PC-9 (cell line): ENCODE measurements around the gene AGMO. TPM values are rescaled to one million over a fixed set of nuclear protein-coding genes. Genes with fewer than 3 reads are reported as not detected.

Experiments used
- BruUV-seq: library from RNA; stranded (reverse); fragments of 400-500 nt; replicated peaks from 2 replicates; lab custom pipeline; 2021; lab: Mats Ljungman, UMichigan
- CTCF ChIA-PET: fragments of 300-600 bp; sonication (Branson Sonifier 250); formaldehyde crosslinking; loops from one replicate; lab custom pipeline; 2022; ENCODE audit warnings: antibody characterized with exemption; lab: Charles Lee
- POLR2A ChIA-PET: fragments of 300-600 bp; sonication (Branson Sonifier 250); formaldehyde crosslinking; loops from one replicate; lab custom pipeline; 2022; ENCODE audit warnings: antibody characterized with exemption; ENCODE audit not compliant: unreplicated experiment; lab: Charles Lee
- DNase-seq, 2 experiments: peaks; one replicate each; pipeline versions ENCODE4 v3.0.0 to v3.0.0-alpha.2; 2015 to 2022; ENCODE audit warnings: mixed read lengths in 1 of 2
- H2AFZ ChIP-seq: fragments of 200-600 bp; sonication (generic); 2 replicates; pipeline ENCODE4 v1.8.1; 2017; ENCODE audit warnings: antibody characterized with exemption
- H3F3A ChIP-seq: fragments of 200-600 bp; sonication (generic); 2 replicates; pipeline ENCODE4 v1.8.1; 2017; ENCODE audit warnings: antibody characterized with exemption, mild to moderate bottlenecking, low read depth; ENCODE audit not compliant: insufficient read depth
- H3K27ac ChIP-seq: fragments of 200-600 bp; sonication (generic); 2 replicates; pipeline ENCODE4 v1.6.1; 2016; ENCODE audit warnings: mixed run types
- H3K27me3 ChIP-seq: fragments of 200-600 bp; sonication (generic); 2 replicates; pipeline ENCODE4 v1.6.1; 2016; ENCODE audit warnings: low read depth, mixed run types; ENCODE audit not compliant: insufficient read depth
- H3K36me3 ChIP-seq: fragments of 200-600 bp; sonication (generic); 2 replicates; pipeline ENCODE4 v1.6.1; 2016; ENCODE audit warnings: low read depth, mixed run types
- H3K4me1 ChIP-seq: fragments of 200-600 bp; sonication (generic); replicated peaks from 2 replicates; pipeline ENCODE4 v1.6.1; 2016; ENCODE audit warnings: mixed run types; ENCODE audit not compliant: insufficient read depth
- H3K4me2 ChIP-seq: fragments of 200-600 bp; sonication (generic); 2 replicates; pipeline ENCODE4 v1.6.1; 2017; ENCODE audit warnings: mixed run types
- H3K4me3 ChIP-seq: fragments of 200-600 bp; sonication (generic); 2 replicates; pipeline ENCODE4 v1.6.1; 2016; ENCODE audit warnings: mixed run types
- H3K79me2 ChIP-seq: fragments of 200-600 bp; sonication (generic); 2 replicates; pipeline ENCODE4 v1.6.1; 2017; ENCODE audit warnings: low read depth, mixed run types
- H3K9me2 ChIP-seq: fragments of 200-600 bp; sonication (generic); 2 replicates; pipeline ENCODE4 v1.8.1; 2017; ENCODE audit warnings: mild to moderate bottlenecking; ENCODE audit not compliant: insufficient read depth
- H3K9me3 ChIP-seq: fragments of 200-600 bp; sonication (generic); 2 replicates; pipeline ENCODE4 v1.8.1; 2016; ENCODE audit warnings: low read depth; ENCODE audit not compliant: insufficient read depth
- H4K20me1 ChIP-seq: fragments of 200-600 bp; sonication (generic); 2 replicates; pipeline ENCODE4 v1.8.1; 2017; ENCODE audit not compliant: insufficient read depth
- CTCF ChIP-seq: fragments of 200-600 bp; sonication (generic); conservative IDR thresholded peaks from 2 replicates; pipeline ENCODE4 v1.6.1; 2017; ENCODE audit warnings: mixed run types, antibody characterized with exemption, mild to moderate bottlenecking, moderate library complexity
- EZH2 ChIP-seq: fragments of 200-600 bp; sonication (generic); IDR thresholded peaks from 2 replicates; pipeline ENCODE4 v1.8.0; 2017; ENCODE audit warnings: antibody characterized with exemption, low read depth
- intact Hi-C: fragments of 100-400 bp; cut with micrococcal nuclease; formaldehyde crosslinking; loops from one replicate; pipeline ENCODE4 v1.10.0; 2022; ENCODE audit not compliant: unreplicated experiment
- total RNA-seq: library from RNA; stranded (reverse); gene quantifications from 2 replicates; pipeline ENCODE4 v1.2.3, GENCODE V29; 2021

The AGMO gene
- total RNA-seq, 1 experiment from 2014 or later = not detected

- intact Hi-C loops = no loop called here
- Histone ChIP-seq H2AFZ (no peak overlapping the region), H3K9me3 (no peaks in the 10 kb centered on the region), H3K79me2 (no peaks in the 10 kb centered on the region), H3K27ac (no peak overlapping the region), H3K27me3 (no peaks in the 10 kb centered on the region), H3F3A (no peaks in the 10 kb centered on the region), H4K20me1 (no peaks in the 10 kb centered on the region), H3K4me3 (no peak overlapping the region), H3K9me2 (no peaks in the 10 kb centered on the region), H3K4me2 (no peak overlapping the region), H3K36me3 (no peaks in the 10 kb centered on the region), H3K4me1 (no peaks in the 10 kb centered on the region)
- TF ChIP-seq EZH2 = no peak
- no peak for TF ChIP-seq CTCF
- CTCF ChIA-PET = no interaction called here
- POLR2A ChIA-PET = no interaction called here
- DNase-seq = no peak
- no TSS peak for BruUV-seq
Measured at GRCh38 chr7:15370441-15370840, 191.4 kb downstream of the AGMO start.

- Histone ChIP-seq H3K4me3 (no peak overlapping the region), H3K27me3 (no peaks in the 10 kb centered on the region), H4K20me1 (no peaks in the 10 kb centered on the region), H3K36me3 (no peaks in the 10 kb centered on the region), H3K4me2 (no peak overlapping the region), H3K9me3 (no peaks in the 10 kb centered on the region), H3K9me2 (no peaks in the 10 kb centered on the region), H3K27ac (no peak overlapping the region), H3K4me1 (no peaks in the 10 kb centered on the region), H3K79me2 (no peaks in the 10 kb centered on the region), H3F3A (no peaks in the 10 kb centered on the region), H2AFZ (no peak overlapping the region)
- intact Hi-C loops = no loop called here
- TF ChIP-seq EZH2 = no peak
- no peak for TF ChIP-seq CTCF
- no TSS peak for BruUV-seq
- CTCF ChIA-PET = no interaction called here
- no peak for DNase-seq
- POLR2A ChIA-PET = no interaction called here
Measured at GRCh38 chr7:15368653-15369052, 193.2 kb downstream of the AGMO start.

- Histone ChIP-seq H2AFZ (no peak overlapping the region), H3K9me3 (no peaks in the 10 kb centered on the region), H3K4me2 (no peak overlapping the region), H3K27me3 (no peaks in the 10 kb centered on the region), H3K36me3 (no peaks in the 10 kb centered on the region), H3F3A (no peaks in the 10 kb centered on the region), H4K20me1 (no peaks in the 10 kb centered on the region), H3K4me1 (no peaks in the 10 kb centered on the region), H3K9me2 (no peaks in the 10 kb centered on the region), H3K27ac (no peak overlapping the region), H3K4me3 (no peak overlapping the region), H3K79me2 (no peaks in the 10 kb centered on the region)
- no peak for TF ChIP-seq CTCF
- TF ChIP-seq EZH2 = no peak
- intact Hi-C loops = no loop called here
- POLR2A ChIA-PET = no interaction called here
- no TSS peak for BruUV-seq
- no peak for DNase-seq
- CTCF ChIA-PET = no interaction called here
Measured at GRCh38 chr7:15367897-15368296, 193.9 kb downstream of the AGMO start.
